Fibroblast of lung (primary cell): Measurements from ENCODE around the gene SPIRE1.

Experiments used
- EZH2 ChIP-seq: IDR thresholded peaks from 2 replicates; pipeline ENCODE4 v1.5.1; 2012; ENCODE audit warnings: low read length, control low read depth, mild to moderate bottlenecking; ENCODE audit errors: missing control alignments
- TF ChIP-seq, protein P1 (sequence below), 2 donors: IDR thresholded peaks in 1 of 2; conservative IDR thresholded peaks in 1 of 2; 1 replicate in 1 of 2; 2 replicates in 1 of 2; pipeline ENCODE4 v1.5.1; 2011 to 2012; ENCODE audit warnings: low read length in 2 of 2, control low read depth in 1 of 2, inconsistent platforms in 1 of 2, low read depth in 1 of 2, mild to moderate bottlenecking in 1 of 2

DNA sequence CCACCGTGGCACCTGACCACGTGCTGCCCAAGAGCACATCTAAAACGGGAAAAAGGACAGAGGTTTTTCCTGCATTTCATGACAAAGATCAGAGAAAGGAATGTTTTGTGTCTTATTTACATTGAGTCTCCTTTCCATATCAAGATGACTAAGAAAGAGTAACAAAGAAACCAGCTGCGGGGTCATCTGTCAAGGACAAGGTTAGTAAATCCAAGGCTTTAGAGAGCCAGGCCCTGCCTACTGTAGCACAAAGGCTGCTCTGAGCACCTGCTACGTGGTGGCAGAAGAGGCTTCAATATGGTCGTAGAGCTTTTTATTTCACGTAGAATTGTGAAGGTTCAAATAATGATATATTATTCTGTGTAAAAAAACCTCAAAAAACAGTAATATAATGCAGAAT, 199.1 kb downstream of the SPIRE1 start:
- TF ChIP-seq, protein P1, sequence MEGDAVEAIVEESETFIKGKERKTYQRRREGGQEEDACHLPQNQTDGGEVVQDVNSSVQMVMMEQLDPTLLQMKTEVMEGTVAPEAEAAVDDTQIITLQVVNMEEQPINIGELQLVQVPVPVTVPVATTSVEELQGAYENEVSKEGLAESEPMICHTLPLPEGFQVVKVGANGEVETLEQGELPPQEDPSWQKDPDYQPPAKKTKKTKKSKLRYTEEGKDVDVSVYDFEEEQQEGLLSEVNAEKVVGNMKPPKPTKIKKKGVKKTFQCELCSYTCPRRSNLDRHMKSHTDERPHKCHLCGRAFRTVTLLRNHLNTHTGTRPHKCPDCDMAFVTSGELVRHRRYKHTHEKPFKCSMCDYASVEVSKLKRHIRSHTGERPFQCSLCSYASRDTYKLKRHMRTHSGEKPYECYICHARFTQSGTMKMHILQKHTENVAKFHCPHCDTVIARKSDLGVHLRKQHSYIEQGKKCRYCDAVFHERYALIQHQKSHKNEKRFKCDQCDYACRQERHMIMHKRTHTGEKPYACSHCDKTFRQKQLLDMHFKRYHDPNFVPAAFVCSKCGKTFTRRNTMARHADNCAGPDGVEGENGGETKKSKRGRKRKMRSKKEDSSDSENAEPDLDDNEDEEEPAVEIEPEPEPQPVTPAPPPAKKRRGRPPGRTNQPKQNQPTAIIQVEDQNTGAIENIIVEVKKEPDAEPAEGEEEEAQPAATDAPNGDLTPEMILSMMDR (conservative IDR thresholded peaks at IDR 0.05 in 1 of 2, IDR thresholded peaks at IDR 0.05 in 1 of 2; ENCODE audit: low read depth in 1 of 2, low read length in 2 of 2): no peak
- TF ChIP-seq EZH2: no peak
